GM19463 (cell line): ENCODE measurements around the gene PZP.
"Not testable (repeated sequence)": the region's sequence is repeated elsewhere in the genome, so short reads cannot be mapped to it uniquely, and the experiment has no call there.

ENCODE experiments used
- ATAC-seq: cut with Tn5 transposase; IDR thresholded peaks from one replicate; pipeline ENCODE4 v1.9.1; 2021; ENCODE audit warnings: mild to moderate bottlenecking, moderate library complexity; ENCODE audit not compliant: unreplicated experiment

Gene PZP

GRCh38 chr12:9208229-9208628, at the start of gene PZP:
Gene PZP (minus strand): TSS chr12:9208395. CDS start chr12:9208341, 54 bp downstream.
- no peak for ATAC-seq

- no peak for ATAC-seq
These were observed 48.7 kb upstream of the PZP start for GRCh38 chr12:9256758-9257405.

- ATAC-seq: no peak
These were observed 48.1 kb upstream of the PZP start for GRCh38 chr12:9256341-9256740.

- no peak for ATAC-seq
These were observed 47.6 kb upstream of the PZP start for GRCh38 chr12:9255837-9256236.

- ATAC-seq: no peak
These were observed 45.3 kb upstream of the PZP start for GRCh38 chr12:9253464-9253863.

GRCh38 chr12:9252791-9253190, 44.6 kb upstream of the PZP start:
- not testable (repeated sequence) for ATAC-seq

GRCh38 chr12:9252256-9252655, 44.1 kb upstream of the PZP start:
- ATAC-seq: no peak

GRCh38 chr12:9248435-9248834, 40.2 kb upstream of the PZP start:
- ATAC-seq: no peak

- ATAC-seq: peak; percentile 88
These were observed 36.7 kb upstream of the PZP start for GRCh38 chr12:9244894-9245293.

GRCh38 chr12:9243999-9244649, 35.9 kb upstream of the PZP start:
- ATAC-seq: no peak

- no peak for ATAC-seq
These were observed 33.1 kb upstream of the PZP start for GRCh38 chr12:9241301-9241700.

GRCh38 chr12:9240776-9241175, 32.6 kb upstream of the PZP start:
- no peak for ATAC-seq

GRCh38 chr12:9240004-9240635, 31.9 kb upstream of the PZP start:
- not testable (repeated sequence) for ATAC-seq

GRCh38 chr12:9237286-9237685, 29.1 kb upstream of the PZP start:
- ATAC-seq: no peak

GRCh38 chr12:9235519-9235918, 27.3 kb upstream of the PZP start:
- no peak for ATAC-seq

GRCh38 chr12:9227950-9228349, 19.8 kb upstream of the PZP start:
- ATAC-seq: no peak

GRCh38 chr12:9223830-9224229, 15.6 kb upstream of the PZP start:
- ATAC-seq: no peak

- ATAC-seq: no peak
These were observed 13.3 kb upstream of the PZP start for GRCh38 chr12:9221483-9221882.

GRCh38 chr12:9221011-9221410, 12.8 kb upstream of the PZP start:
- not testable (repeated sequence) for ATAC-seq

- ATAC-seq: no peak
These were observed 6.3 kb upstream of the PZP start for GRCh38 chr12:9214534-9214933.

GRCh38 chr12:9211687-9212086, 3.5 kb upstream of the PZP start:
- no peak for ATAC-seq

- no peak for ATAC-seq
These were observed 3.8 kb downstream of the PZP start for GRCh38 chr12:9204380-9204779.
